LNCAP (cell line): Measurements from ENCODE around the gene PJA1.

Experiments used
- CTCF ChIP-seq: fragments of 450-650 bp; IDR thresholded peaks from 2 replicates; pipeline ENCODE4 v1.5.1; 2017; ENCODE audit warnings: mild to moderate bottlenecking

PJA1 gene

GRCh38 chrX:69195810-69196209, 30.6 kb upstream of the PJA1 start:
- TF ChIP-seq CTCF = no peak

GRCh38 chrX:69195192-69195591, 29.9 kb upstream of the PJA1 start:
- no peak for TF ChIP-seq CTCF

- no peak for TF ChIP-seq CTCF
These were observed 27.4 kb upstream of the PJA1 start for GRCh38 chrX:69192603-69193002.

- TF ChIP-seq CTCF = no peak
These were observed 24.5 kb upstream of the PJA1 start for GRCh38 chrX:69189576-69190371.

- TF ChIP-seq CTCF = no peak
These were observed 21.4 kb upstream of the PJA1 start for GRCh38 chrX:69186651-69187050.

- no peak for TF ChIP-seq CTCF
These were observed 20.6 kb upstream of the PJA1 start for GRCh38 chrX:69185886-69186285.

- TF ChIP-seq CTCF = no peak
These were observed 19.9 kb upstream of the PJA1 start for GRCh38 chrX:69185141-69185540.
